ENCODE data around the gene CYTL1.
"Not testable (repeated sequence)": the region's sequence is repeated elsewhere in the genome, so short reads cannot be mapped to it uniquely, and the experiment has no call there.

Gene CYTL1

GRCh38 chr4:5033281-5033841, 14.1 kb upstream of the CYTL1 start:
- DNase-seq: peak; percentile 42

DNA sequence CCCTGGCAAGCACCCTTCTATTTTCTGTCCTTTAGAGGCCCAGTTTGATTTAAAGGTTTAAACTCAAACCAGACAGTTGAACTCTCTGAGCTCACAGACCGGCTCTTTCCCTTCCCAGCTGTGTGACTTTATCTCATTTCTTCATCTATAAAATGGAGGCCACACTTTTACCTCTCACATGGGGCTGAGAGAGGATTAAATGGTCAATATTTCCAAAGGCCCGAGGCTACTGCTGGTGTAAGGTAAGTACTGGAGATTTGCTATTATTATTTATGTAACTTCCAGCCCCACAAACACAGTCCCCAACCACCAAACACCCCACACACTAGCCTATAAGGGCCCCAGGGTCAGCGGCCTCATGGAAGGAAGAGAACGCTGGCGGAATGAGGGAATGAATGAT, 13.6 kb upstream of the CYTL1 start:
- no peak for DNase-seq

DNA sequence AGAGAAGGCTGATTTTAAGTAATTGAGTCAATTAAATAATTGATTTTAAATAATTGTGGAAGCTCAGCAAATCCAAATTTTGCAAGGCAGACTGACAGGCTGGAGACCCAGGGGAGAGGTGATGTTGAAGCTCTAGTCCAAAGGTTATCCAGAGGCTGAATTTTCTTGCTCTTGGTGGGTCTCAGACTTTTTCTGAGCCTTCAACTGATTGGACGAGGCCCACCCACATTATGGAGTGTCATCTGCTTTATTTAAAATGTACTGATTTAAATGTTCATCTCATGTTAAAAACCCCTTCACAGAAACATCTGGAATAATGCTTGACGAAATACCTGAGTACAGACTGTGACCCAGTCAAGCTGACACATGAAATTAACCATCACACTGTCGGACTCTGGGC, 11.7 kb upstream of the CYTL1 start:
- no peak for DNase-seq

DNA sequence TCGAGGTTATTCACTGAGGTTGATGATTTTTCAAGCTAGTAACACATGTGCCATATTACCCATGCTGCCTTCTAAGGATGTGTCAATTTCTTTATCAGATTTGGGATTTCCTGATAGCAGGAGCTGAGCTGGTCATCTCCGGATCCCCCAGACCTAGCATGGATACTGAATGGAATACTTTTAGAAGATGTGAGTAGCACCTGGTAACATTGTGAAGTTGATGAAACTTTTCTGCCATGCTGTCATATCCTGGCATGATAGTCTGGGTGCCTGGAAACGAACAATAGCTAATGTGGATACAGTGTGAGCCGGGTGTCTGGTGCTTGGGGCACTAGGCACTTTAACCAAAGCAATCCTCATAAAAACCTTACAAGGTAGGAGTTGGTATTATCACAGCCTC, 11.0 kb upstream of the CYTL1 start:
- no peak for DNase-seq

DNA sequence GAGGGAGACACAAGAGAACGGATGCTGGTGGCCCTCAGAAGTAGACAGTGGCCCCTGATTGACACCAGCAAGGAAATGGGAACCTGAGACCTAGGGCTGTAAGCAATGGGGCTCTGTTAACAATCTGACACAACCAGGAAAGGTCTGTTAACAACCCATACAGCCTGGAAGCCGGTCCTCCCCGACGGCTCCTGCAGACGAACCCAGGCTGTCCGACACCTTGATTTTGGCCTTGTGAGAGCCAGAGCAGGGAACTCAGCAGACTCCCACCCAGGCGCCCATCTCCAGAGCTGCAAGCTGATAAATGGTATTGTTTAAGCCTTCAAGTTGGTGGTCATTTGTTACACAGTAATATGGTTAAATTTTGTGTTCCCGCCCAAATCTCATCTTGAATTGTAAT, 10.2 kb upstream of the CYTL1 start:
- DNase-seq: no peak

DNA sequence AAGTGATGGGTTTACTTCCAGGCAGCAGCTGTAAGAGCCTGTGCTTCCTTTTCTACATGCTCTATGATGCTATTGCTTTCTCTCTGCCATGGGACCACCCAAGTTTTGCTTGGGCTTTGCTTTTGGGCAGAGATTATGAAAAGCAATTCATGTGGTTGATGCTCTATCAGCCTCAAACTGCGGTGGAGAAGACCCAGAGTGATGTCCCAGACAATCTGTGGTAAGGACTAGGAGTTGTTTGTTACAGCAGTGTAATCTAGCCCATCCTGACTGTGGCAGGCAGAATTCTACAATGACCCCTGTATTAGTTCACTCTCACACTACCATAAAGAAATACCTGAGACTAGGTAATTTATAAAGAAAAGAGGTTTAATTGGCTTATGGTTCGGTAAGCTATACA, 9.2 kb upstream of the CYTL1 start:
- no peak for DNase-seq

GRCh38 chr4:5027346-5027745, 8.1 kb upstream of the CYTL1 start:
- no peak for DNase-seq

- DNase-seq: no peak
Measured at GRCh38 chr4:5026371-5026770, 7.1 kb upstream of the CYTL1 start.

DNA sequence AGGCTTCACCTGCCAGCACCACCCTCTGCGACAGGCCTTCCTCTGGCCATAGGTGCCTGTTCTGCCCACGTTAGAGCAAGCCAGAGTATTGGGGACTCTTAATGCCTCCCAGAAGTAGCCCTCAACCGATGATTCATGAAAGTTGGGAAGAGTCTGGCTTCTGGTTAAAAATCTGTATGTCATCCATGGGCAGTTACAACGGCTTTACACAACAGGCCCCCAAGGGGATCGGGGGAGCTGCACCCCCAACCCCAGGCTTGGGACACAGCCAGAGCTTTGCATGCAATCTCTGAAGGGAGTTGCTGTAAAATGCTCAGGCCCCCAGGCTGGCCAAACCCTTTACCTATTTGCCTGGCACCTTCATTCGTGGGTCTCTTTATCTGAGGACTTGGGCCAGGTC, 5.4 kb upstream of the CYTL1 start:
- DNase-seq: no peak

- no peak for DNase-seq
Measured at GRCh38 chr4:5021546-5021945, 2.3 kb upstream of the CYTL1 start.

DNA sequence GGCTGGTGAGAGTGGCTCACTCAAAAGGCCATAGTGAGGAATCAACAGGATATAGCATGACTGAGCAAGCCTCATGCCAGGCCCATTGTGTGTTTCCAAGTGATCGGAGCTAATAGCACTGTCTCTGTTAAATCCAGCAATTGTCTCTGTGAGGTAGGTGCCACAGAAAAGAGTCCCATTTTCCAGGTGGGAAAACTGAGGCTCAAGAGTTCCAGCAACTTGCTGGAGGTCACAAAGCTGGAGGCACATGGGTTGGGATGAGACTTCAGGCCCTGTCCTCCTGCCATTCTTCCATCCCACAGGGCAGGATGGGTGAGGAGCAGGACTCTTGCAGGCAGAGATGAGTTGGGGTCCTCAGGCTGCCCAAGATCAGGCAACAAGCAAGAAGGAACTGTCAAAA, 1.1 kb upstream of the CYTL1 start:
- no peak for DNase-seq

- DNase-seq: no peak
Measured at GRCh38 chr4:5019796-5020195, 538 bp upstream of the CYTL1 start.

GRCh38 chr4:5018603-5019002, 655 bp downstream of the CYTL1 start:
- DNase-seq: no peak

DNA sequence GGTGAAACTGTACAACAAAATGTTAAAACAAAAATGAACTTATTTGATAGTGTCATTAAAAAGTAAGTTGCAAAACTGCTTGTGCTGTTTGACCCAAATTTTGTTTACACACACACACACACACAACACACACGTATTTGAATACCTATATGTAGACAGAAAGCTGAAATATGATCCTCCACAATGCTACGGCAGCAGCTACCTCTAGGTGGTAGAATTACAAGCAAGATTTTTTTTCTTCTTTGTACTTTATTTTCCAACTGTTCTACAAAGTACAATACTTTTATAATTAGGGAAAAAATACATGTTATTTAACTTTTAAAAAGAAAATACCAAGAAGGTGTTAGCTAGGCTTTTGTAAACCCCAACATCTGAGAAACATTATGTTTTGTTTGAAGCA, 1.2 kb downstream of the CYTL1 start:
- no peak for DNase-seq

DNA sequence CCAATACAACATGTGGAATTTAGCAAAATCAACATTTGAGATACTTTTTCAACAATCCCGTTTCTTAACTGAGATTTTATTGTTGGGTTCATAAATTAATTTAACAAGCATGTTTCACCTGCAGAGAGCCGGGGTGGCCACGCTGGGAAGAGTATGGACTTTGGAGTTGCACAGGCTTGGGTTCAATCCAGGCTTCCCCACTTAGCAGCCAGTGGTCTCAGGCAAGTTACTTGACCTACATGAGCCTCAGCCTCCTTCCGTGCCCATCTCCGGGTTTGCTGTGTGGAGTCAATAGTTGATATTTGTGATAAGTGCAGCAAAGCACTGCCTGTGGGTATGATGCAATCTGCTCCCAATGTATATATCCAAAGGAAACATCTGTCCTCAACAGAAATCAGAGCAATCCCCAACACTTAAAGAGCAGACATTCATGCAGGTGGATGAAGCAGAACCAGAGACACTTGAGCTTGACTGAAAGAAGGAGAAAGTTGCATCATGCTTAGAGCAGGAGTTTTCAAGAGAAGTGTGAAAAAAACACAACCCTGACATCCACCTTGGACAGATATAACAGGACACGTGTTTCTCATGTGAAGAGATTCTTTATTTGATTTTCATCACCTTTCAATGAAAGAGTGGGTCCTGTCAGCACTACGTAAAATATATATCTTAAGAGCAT, 5.1 kb downstream of the CYTL1 start:
- no peak for DNase-seq

- DNase-seq: no peak
Measured at GRCh38 chr4:5012958-5013357, 6.3 kb downstream of the CYTL1 start.

GRCh38 chr4:5012244-5012898, 6.9 kb downstream of the CYTL1 start:
- no peak for DNase-seq

DNA sequence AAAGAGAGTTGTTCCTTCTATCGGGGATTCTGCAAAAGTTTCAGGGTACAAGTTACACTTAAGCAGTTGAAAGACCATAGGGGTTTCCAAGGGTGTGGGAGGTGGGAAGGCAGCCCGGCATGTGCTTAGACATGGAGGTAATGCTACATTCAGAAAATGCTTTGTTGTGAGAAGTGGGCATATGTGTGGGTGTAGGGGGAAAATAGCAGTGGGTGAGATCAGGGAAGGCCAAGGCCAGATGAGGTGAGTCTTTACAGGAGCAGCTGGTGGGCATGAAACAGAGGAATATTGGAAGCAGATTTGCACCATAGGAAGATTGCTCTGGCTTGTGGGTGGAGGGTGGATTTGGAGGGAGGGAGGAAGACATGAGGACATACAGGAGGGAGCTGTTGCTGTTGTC, 8.3 kb downstream of the CYTL1 start:
- DNase-seq: no peak

DNA sequence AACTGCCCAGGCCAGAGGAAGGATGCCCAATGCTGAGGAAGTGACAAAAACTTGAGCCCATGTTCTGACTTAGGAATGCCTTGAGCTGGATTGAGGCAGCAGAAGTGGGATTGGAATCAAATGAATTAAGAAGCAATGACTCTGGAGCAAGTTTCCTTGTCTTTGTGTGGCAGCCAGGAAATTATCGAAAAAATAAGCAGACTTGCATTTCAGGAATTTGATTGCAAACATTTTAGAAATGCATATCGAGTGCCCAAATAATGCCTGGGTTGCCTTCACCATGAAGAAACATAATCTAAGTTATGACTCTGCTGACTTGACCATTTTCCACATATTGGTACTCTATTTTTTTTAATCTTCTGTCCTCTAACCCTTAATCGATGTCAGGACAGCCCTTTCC, 9.5 kb downstream of the CYTL1 start:
- peak; percentile 30 for DNase-seq

- DNase-seq: not testable (repeated sequence)
Measured at GRCh38 chr4:5006932-5007331, 12.3 kb downstream of the CYTL1 start.

DNA sequence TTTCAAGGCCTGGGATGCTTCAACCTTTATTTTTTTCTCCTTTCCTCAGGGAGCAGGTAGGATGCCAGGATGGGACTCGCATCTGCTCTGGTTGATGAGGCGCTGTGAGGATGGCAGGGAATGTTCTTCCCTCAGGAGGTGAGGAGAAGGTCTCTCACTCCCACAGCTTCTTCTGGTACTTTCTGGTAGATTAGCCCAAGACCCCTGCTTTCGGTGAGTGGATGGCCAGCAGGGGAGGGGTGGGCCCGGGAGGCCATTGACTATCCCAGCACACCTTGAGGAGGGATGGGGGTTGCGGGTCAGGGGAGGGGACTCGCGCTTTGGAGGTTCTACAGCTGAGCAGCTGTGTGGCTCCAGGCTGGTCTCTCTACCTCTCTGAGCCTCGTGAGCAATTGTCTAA, 14.8 kb downstream of the CYTL1 start:
- no peak for DNase-seq

DNA sequence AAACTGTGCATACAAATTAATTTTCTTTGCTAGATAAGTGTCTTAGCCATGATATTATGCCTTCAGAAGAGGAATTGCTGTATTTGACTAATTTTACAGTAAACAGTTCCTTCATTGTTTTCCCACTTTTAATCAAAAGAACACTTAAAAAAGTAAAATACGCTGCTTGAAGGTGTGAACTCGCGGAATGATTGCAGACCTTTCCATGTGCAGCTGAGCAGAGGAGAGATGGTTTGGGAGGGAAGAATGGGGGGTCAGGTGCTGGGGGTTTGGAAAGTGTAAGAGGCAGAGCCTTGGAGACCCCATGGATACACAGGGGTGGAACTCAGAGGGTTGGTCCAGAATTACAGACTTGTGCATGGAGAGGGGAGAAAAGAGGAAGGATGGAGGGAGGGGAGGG, 15.3 kb downstream of the CYTL1 start:
- no peak for DNase-seq

DNA sequence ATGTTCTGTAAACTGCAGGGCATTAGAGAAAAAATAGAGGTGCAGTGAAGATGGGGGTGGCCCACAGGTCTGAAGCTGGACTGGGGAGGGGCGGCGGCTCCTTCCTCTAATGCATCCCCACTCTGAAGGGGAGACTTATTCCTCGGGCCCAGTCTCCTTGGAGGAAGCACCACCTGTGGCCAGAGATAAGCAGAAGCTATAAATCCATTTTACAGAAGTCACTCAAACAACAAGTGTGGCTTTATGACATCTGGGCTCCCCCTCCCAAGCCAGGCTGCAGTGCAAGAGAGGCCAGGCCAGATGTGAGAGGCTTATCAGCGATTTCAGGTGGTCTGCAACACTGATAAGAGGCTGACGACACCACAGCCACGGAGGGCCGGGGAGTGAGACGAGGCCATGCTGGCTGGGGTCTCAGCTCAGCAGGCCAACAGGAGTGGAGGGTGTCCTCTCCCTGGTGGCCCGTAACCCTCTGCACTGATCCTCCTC, 15.8 kb downstream of the CYTL1 start:
- DNase-seq: no peak

GRCh38 chr4:5001641-5002040, 17.6 kb downstream of the CYTL1 start:
- not testable (repeated sequence) for DNase-seq

Measured in fibroblast of skin of back (primary cell).